Measurements from ENCODE around the gene CES2.

The CES2 gene

GRCh38 chr16:66915041-66915440 is 20.3 kb upstream of the CES2 start (continued):
- TF ChIP-seq PPARA (CRISPR knock-in tag; IDR thresholded peaks at IDR 0.05; ENCODE audit: borderline replicate concordance), result no peak
- TF ChIP-seq, protein P1, sequence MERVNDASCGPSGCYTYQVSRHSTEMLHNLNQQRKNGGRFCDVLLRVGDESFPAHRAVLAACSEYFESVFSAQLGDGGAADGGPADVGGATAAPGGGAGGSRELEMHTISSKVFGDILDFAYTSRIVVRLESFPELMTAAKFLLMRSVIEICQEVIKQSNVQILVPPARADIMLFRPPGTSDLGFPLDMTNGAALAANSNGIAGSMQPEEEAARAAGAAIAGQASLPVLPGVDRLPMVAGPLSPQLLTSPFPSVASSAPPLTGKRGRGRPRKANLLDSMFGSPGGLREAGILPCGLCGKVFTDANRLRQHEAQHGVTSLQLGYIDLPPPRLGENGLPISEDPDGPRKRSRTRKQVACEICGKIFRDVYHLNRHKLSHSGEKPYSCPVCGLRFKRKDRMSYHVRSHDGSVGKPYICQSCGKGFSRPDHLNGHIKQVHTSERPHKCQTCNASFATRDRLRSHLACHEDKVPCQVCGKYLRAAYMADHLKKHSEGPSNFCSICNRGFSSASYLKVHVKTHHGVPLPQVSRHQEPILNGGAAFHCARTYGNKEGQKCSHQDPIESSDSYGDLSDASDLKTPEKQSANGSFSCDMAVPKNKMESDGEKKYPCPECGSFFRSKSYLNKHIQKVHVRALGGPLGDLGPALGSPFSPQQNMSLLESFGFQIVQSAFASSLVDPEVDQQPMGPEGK (CRISPR knock-in tag; IDR thresholded peaks at IDR 0.05; ENCODE audit: borderline replicate concordance), result no peak

GRCh38 chr16:66916518-66916917 is 18.8 kb upstream of the CES2 start:
- TF ChIP-seq OSR1 (CRISPR knock-in tag; IDR thresholded peaks at IDR 0.05) (no peak), ZNF70 (CRISPR knock-in tag; IDR thresholded peaks at IDR 0.05) (no peak), ZC3H10 (CRISPR knock-in tag; IDR thresholded peaks at IDR 0.05) (no peak)
- TF ChIP-seq, protein P2, sequence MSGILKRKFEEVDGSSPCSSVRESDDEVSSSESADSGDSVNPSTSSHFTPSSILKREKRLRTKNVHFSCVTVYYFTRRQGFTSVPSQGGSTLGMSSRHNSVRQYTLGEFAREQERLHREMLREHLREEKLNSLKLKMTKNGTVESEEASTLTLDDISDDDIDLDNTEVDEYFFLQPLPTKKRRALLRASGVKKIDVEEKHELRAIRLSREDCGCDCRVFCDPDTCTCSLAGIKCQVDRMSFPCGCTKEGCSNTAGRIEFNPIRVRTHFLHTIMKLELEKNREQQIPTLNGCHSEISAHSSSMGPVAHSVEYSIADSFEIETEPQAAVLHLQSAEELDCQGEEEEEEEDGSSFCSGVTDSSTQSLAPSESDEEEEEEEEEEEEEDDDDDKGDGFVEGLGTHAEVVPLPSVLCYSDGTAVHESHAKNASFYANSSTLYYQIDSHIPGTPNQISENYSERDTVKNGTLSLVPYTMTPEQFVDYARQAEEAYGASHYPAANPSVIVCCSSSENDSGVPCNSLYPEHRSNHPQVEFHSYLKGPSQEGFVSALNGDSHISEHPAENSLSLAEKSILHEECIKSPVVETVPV (CRISPR knock-in tag; IDR thresholded peaks at IDR 0.05), result no peak
- TF ChIP-seq, protein P1 (CRISPR knock-in tag; IDR thresholded peaks at IDR 0.05; ENCODE audit: borderline replicate concordance), result no peak
- ATAC-seq, result no peak

DNA sequence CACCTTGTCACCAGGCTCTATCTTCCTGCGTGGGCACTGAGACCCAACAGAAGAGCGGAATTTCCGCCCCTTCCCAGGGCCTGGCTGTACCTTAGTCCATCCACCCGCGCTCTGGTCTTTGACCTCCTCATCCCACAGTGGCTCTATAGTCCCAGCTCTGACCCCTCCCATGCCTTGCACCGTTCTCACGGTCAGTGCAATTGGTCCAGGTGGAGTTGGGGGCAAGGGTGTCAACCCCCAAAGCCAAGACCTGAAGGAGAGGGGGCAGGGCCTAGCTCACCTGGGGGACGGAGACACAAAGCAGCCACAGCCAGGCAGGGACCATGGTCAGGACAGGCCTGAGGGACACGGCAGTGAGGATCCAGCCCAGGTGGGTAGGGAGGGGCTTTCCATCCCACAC is 17.6 kb upstream of the CES2 start:
- no peak for ATAC-seq
- no peak for TF ChIP-seq BACH2 (CRISPR knock-in tag; IDR thresholded peaks at IDR 0.05; ENCODE audit: borderline replicate concordance)
- no peak for TF ChIP-seq ZC3H10 (CRISPR knock-in tag; IDR thresholded peaks at IDR 0.05)
- TF ChIP-seq ZNF8 (CRISPR knock-in tag; IDR thresholded peaks at IDR 0.05), result no peak
- no peak for TF ChIP-seq SNAI2 (CRISPR knock-in tag; IDR thresholded peaks at IDR 0.05)
- TF ChIP-seq, protein P1 (CRISPR knock-in tag; IDR thresholded peaks at IDR 0.05; ENCODE audit: borderline replicate concordance), result no peak

DNA sequence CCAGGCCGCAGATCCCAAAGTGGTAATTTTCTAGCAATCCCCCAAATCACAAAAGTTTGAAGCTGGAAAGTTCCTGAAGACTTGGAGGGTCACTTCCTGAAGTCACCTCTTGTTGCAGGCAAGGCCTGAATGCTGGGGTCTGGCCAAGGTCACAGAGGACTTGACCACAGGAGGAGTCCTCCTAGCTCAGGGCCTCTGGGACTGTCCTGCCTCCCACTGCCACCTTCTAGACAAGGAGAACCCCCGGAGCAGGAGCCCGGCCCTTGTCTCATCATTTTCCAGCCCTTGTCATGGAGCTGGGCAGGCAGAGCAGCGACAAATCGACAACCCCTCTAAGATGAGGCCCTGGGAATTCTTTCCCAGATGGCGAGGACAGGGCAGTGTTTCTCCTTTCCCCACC is 17.0 kb upstream of the CES2 start:
- no peak for ATAC-seq
- TF ChIP-seq ESRRG (CRISPR knock-in tag; IDR thresholded peaks at IDR 0.05) (no peak), ISL1 (CRISPR knock-in tag; IDR thresholded peaks at IDR 0.05) (no peak), ZFP3 (CRISPR knock-in tag; IDR thresholded peaks at IDR 0.05) (no peak), CSDC2 (CRISPR knock-in tag; IDR thresholded peaks at IDR 0.05) (no peak), SNAI2 (CRISPR knock-in tag; IDR thresholded peaks at IDR 0.05) (no peak), ZC3H10 (CRISPR knock-in tag; IDR thresholded peaks at IDR 0.05) (no peak), ZNF70 (CRISPR knock-in tag; IDR thresholded peaks at IDR 0.05) (no peak)
- TF ChIP-seq, protein P3, sequence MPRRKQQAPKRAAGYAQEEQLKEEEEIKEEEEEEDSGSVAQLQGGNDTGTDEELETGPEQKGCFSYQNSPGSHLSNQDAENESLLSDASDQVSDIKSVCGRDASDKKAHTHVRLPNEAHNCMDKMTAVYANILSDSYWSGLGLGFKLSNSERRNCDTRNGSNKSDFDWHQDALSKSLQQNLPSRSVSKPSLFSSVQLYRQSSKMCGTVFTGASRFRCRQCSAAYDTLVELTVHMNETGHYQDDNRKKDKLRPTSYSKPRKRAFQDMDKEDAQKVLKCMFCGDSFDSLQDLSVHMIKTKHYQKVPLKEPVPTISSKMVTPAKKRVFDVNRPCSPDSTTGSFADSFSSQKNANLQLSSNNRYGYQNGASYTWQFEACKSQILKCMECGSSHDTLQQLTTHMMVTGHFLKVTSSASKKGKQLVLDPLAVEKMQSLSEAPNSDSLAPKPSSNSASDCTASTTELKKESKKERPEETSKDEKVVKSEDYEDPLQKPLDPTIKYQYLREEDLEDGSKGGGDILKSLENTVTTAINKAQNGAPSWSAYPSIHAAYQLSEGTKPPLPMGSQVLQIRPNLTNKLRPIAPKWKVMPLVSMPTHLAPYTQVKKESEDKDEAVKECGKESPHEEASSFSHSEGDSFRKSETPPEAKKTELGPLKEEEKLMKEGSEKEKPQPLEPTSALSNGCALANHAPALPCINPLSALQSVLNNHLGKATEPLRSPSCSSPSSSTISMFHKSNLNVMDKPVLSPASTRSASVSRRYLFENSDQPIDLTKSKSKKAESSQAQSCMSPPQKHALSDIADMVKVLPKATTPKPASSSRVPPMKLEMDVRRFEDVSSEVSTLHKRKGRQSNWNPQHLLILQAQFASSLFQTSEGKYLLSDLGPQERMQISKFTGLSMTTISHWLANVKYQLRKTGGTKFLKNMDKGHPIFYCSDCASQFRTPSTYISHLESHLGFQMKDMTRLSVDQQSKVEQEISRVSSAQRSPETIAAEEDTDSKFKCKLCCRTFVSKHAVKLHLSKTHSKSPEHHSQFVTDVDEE (CRISPR knock-in tag; IDR thresholded peaks at IDR 0.05), result no peak
- TF ChIP-seq, protein P1 (CRISPR knock-in tag; IDR thresholded peaks at IDR 0.05; ENCODE audit: borderline replicate concordance), result no peak
- TF ChIP-seq, protein P2 (CRISPR knock-in tag; IDR thresholded peaks at IDR 0.05), result no peak

Measured in SK-N-SH treated with all-trans-retinoic acid at 6 μM for 48 hours (cell line).